Activated CD8-positive, alpha-beta memory T cell treated with anti-CD3 and anti-CD28 coated beads for 48 hours (primary cell): ENCODE data around the gene ZNF469.
"Not testable (repeated sequence)": the region's sequence is repeated elsewhere in the genome, so short reads cannot be mapped to it uniquely, and the experiment has no call there.

ENCODE experiments used
- DNase-seq, 3 experiments: peaks; one replicate each; pipeline ENCODE4 v3.0.0-alpha.2; 2020; ENCODE audit warnings: low read depth in 2 of 3, low spot score in 2 of 3

Gene ZNF469

DNA sequence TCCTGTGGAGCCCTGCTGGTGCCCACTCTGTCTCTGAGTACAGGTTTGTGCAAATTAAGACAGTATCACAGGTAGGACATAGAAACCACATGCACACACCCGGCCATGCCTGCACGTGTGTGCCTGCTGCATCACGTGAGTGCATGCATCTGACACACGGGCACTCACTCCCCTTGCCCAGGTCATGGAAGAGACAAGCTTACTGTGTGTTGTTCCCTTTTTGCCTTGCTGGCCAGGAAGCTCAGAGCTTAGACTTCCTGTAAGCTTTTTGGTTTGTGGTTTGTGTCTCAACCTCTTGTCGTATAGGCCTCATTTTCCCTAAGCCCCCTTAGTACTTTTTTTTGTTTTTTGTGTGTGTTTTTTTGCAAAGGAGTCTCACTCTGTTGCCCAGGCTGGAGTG, 25.0 kb downstream of the ZNF469 start:
- no peak for DNase-seq

DNA sequence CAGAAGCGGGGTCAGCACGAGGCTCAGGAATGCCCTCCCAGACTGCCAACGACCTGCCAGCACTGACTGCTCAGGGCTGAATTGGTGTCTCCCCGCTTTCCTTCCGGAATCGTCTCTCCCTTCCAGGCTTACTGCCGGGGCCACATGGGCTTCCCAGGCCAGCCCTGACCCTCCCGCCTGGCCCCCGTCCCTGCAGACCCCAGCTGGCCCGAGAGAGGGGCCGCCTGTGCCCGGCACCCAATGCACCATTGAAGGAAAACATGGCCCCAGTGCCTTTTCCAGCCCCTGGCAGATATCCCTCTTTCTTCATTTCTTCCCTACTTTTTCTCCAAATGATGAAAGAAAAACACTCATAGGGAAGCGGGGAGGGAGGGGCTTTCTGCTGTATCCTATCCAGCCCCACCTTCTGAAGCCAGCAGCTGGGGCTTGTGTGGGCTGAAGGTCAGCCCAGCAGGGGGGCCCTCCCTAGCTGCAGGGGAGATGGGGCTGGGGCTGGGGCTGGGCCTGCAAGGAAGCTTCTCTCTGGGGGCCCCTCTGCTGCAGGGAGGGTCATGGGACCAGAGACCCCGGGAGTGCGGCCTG, 25.9 kb downstream of the ZNF469 start:
- no peak for DNase-seq

DNA sequence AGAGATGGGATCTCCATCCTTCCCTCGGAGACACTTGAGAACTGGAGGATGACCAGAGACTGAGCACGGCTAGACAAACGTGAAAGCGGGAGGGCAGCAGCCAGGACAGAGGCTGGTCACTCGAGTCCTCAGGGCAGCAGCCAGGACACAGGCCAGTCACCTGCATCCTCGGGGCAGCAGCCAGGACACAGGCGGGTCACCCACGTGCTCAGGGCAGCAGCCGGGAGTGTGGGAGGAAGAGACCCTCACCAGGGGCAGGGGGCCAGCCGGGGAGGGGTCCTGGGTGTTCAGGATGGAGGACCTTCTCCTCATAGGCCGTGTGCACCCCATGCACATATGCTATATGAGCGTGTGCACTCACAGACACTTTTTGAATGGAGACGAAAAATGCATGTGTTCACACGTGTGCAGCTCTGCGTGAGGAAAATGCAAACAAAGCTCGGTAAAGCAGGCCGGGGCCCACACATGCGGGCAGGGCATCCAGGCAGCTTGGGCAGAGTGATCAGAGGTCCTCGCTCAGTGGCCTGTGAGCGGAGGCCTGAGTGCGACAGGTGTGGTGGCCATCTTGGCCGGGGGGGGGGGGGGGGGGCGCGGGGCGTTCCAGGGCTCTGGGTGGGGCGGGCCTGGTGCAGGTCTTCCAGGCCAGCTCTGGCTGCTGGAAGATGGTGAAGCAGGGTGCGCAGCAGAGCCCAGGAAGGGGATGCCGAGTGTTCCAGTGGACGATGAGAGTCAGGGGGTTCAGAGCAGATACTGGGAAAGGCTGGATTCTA, 26.7 kb downstream of the ZNF469 start:
- DNase-seq, result no peak

DNA sequence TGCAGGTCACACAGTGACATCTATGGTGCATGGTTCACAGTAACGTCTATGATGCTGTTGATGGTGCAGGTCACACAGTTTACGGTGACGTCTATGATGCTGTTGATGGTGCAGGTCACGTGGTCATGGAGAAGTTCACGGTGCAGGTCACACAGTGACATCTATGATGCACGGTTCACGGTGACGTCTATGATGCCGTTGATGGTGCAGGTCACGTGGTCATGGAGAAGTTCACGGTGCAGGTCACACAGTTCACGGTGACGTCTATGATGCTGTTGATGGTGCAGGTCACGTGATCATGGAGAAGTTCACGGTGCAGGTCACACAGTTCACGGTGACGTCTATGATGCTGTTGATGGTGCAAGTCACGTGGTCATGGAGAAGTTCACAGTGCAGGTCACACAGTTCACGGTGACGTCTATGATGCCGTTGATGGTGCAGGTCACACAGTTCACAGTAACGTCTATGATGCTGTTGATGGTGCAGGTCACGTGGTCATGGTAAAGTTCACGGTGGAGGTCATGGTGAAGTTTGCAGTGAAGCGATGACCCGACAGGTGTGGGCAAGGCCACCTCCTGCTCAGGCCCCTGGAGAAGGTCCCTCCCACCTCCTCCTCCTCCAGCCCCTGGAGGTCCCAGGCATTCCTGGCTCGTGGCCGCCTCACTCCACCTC, 27.7 kb downstream of the ZNF469 start:
- not testable (repeated sequence) for DNase-seq

DNA sequence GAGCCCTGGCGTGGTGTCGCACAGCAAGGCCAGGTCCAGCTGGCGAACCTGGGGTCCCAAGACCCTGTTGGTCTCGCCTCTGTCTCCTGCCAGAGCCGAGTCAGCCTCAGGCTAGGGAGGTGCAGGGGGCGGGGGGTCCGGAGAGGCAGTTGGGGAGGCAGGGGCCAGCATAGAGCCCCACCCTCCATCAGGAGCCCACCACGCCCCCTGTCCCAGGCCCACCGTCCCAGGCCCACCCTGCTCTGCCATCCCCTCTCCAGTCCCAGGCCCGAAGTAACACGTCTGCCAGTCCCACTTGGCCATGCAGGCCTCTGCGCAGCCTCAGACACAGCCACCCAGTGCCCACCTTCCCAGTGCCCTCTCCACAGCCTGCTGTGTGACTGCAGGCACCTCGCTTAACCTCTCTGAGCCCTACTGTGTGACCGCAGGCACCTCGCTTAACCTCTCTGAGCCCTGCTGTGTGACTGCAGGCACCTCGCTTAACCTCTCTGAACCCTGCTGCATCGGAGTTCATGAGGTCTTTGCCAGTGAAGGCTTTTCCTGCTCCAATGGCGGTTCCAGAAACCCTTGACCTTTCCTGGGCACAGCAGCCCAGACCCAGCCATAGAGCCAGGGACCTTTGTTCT, 29.3 kb downstream of the ZNF469 start:
- DNase-seq, result no peak

DNA sequence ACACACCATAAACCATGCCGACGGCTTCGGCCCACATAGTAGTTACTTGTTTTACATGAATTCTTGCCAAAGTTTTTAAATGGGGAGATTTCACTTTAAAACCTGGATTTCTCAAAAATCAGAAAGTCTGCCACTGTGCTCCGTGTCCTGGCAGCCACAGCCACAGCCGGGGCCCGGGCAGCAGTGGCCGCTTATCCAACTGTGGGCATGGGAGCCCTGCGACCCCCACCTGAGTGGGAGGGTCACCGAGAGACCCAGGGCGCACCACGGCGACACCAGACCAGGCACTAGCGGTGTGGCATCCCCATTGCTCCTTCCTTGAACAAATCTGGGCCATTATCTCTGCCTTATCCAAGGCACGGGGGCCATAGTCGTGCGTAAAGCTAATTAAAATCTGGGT, 30.0 kb downstream of the ZNF469 start:
- DNase-seq, result no peak

DNA sequence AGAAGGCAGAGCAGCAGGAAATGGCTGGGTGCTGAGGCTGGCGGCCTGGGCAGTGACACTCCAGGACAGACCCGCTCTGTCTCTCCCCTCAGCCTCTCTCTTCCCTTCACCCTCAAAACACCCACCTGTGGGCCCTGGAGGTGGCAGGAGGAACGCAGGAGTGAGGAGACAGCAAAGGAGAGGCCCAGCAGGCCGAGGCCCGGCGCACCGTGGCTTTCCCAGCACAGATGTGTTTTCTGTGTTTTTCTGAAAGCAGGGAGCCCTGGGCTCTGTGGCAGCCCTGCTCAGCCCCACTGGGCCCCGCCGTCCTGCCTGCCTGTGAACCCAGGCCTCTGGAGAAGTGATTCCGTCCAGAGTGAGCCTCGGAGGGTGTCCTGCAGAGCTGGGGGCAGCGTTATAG, 30.5 kb downstream of the ZNF469 start:
- no peak for DNase-seq

DNA sequence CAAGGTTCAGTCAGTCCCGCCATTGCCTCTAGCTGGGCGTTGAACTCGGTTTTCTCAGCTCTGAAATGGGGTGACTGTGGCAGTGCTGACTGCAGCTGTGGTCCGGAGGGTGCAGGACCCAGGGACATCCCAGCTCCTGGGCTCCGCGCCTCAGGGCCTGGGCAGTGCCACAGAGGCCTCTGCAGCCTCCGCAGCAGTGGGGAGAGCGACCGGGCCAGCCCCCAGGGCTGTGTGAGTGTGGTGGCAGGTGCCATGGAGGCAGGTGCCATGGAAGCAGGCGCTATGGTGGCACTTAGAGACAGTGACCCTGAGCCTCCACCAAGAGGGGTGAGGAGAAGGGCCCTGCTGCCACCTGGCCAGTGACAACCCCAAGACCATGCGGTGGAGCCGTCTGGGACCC, 30.9 kb downstream of the ZNF469 start:
- DNase-seq, result no peak

DNA sequence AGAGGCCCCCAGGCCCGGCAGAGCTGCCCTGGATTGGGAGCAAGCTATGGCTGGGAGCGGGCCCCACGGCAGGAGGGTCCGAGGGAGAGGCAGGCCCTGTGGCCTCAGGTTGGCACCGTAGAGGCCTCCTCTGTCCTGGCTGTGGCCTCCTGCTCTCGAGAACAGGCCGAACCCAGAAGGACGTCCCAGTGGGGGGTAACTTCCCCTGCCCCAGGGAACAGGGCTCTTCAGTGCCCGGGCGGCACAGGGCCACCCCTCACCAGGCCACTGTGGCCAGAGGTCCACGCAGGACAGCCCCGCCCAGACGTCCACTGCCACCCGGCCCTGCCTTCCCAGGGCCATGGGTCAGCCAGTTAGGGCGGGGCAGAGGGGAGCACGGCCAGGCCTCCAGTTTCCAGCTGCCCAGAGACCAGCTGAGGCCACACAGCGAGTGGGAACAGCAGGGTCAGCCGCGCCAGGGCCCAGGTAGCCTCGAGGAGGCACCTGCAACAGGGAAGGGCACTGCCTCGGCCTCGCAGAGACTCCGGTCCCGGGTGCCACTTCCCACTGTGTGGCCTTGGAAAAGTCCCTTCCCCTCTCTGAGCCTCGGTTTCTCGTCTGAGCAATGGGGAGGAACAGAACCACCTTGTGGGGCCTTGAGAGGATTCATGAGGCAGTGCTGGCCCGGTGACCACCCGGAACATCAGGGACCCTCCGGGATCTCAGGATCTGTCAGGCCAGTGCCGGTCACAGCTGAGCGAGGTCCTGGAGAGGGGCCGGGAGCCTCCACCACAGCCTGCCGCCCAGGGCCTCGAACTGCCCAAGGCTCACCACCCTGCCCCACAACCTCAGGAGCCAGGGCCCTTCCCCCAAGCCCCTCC, 32.0 kb downstream of the ZNF469 start:
- DNase-seq, result no peak

DNA sequence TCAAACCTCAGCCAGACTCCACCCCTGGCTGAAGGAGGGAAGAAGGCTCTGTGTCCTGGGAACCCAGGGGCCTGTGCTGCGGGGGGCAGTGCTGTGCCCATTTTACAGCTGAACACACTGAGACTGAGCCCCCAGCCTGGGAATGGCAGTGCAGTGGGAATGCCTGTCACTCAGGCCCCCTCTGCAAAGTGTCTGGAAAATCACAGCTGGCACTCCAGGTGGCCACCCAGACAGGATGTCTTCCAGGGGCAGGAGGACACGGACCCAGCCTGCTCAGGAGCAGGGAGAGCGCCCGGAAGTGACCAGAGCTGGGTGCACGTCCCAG, 32.6 kb downstream of the ZNF469 start:
- DNase-seq, result no peak

DNA sequence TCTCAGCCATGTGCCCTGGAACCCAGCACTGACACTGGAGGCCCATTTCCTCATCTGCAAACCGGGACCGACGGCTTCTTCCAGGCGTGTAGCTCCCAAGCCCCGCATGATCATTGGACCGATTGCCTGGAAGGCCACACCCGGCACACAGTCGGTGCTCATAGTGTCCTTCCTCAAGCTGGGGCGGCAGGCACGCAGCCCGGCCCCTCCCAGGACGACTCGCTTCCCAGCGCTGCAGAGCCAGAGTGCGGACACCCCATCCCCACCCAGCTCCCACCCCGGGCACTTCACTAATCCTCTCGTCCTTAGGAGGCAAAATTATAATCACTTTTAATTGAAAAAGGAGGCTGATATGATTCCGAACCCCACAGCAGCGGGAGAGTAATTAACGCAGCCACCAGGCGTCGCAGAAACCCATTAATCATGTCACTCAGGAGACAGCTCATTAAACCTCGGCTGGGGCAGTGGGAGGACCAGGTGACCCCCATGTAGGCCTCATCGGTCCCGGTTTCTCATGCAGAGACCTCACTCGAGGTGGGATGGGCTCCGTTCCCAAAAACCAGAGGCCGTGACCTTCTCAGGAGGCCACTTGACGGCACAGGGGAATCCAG, 33.1 kb downstream of the ZNF469 start:
- no peak for DNase-seq

DNA sequence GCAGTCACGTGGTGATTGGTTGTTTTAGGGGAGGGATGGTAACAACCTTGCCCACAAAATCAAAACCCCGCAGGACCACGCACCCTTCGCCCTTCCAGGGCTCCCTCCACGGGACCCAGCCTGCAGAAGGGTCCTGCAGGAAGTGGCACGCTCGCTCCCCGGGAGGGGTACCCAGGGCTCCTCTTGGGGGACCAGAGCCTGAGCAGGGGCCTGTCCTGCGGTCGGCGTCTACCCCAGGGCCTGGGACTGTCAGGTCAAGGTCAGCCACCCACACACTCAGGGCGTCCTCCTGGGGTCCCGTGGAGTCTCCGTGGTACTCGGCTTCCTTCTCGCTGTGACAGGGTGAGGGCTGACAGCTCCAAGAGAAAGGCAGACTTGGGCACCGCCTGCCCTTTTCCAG, 33.9 kb downstream of the ZNF469 start:
- no peak for DNase-seq

DNA sequence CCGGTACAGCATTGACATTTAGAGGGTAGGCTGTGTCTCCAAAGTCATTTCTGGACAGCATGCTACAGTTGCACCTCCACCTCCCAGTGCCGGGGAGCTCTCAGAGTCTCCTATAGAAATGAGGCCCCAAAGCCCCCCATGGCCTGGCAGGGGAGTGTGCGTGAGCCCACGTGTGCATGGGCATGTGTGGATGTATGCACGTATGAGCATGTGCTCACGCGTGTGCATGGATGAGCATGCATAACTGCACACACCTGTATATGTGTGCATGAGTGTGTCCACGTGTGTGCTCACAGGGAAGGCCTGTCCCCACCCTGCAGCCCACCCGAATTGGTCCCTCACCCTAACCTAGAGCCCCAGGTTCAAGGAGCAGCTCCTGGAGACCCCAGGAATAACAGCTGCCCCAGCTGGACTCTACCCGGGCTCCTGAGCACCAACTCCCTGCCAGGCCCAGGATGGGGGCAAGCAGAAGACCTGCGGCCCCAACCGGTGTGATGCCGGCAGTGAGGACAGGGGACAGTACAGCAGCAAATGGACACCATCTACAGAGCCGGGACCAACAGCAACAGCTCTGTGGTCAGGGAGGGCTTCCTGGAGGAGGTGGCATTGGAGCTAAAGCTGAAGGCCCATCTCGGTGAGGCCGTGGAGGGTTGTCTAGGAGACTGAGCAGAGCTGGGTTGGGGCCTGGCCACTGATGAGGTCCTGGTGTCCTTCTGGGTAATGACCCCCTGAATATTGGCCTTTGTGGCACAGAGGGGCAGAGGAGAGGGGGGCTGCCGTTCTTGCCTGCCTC, 35.1 kb downstream of the ZNF469 start:
- DNase-seq, result no peak

DNA sequence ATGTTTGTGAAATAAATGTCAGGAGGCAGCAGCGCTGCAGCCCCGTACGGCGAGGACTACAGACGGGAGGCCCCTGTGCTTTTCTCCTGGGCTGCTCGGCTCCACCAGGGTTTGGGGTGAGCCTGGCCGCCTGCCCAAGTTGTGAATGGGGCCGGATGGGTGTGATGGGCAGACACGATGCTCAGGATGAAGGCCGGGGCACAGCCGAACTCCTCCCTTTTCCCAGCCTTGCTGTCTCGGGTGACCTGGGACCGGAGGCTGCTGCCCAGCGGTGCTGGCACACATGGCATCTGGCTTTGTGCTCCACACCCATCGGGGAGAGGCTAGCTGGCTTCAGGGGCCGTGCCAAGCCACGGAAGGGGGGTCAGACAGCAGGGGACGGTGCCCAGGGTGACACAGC, 36.1 kb downstream of the ZNF469 start:
- DNase-seq, result no peak

DNA sequence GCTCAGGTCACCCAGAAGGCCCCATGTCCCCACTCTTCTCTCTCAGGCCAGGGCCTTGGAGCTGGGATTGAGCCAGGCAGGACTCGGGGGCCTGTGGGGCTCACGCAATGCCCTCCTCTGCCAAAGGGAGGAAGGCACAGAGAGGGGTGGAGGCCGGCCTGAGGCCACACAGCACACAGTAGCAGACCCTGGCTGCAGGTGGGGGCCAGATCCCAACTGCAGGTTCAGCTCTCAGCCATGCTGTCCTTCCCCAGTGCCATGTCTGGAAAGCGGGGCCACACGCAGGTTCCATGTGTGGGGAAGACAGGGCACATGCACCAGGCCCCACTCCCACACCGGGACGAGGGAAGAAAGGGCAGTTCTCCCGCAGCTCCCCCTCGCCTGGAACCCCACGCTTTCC, 37.0 kb downstream of the ZNF469 start:
- DNase-seq, result no peak

DNA sequence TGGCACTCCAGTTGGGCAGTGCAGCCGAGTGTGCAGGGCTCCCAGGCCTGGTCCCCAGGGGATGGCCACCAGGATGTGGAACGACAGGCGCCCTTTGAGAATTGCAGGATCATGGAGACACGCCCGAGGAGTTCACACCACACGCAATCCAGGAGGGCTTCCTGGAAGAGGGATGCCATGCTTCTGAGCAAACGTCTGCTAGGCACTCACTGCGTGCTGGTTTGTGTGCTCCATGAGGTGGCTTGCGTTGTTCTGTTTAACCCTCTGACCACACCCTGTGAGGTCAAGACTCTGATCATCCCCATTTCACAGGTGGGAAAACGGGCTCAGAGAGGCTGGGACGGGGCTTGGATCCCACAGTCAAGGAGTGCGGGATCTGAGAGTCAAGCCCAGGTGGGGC, 37.7 kb downstream of the ZNF469 start:
- DNase-seq, result no peak

DNA sequence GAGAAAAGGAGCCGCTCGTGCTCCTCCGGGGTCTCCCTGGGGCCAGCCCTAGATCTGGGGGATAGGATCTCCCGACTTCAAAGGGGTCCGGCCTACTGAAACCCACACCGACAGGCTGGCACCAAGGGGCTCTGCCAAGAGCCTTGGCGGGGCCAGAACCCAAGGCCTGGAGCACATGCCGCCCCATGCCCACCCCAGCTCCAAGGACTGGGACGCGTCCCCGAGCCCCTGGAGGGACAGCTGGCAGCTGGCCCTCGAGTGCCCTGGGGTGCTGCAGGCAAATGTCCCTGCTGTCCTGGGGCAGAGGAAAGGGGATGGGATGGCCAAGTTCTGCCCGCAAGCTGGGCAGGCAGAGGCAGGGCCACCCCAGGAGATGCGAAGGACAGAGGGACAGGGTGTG, 38.5 kb downstream of the ZNF469 start:
- no peak for DNase-seq

DNA sequence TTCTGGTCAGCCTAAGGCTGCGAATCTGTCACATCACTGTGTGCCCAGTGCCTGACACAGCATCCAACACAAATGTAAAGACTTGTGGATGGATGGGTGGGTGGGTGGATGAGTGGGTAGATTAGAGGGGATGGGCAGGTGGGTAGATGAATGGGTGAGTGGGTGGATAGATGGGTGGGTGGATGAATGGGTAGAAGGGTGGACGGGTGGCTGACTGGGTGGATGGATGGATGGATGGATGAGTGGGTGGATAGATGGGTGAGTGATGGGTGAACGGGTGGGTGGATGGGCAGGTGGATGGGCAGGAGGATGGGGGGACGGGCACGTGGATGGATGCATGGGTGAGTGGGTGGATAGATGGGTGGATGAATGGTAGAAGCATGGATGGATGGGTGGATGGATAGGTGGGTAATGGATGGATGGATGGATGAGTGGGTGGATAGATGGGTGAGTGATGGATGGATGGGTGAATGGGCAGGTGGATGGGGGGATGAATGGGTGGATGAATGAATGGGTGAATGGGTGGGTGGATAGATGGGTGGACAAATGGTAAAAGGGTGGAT, 39.2 kb downstream of the ZNF469 start:
- no peak for DNase-seq

DNA sequence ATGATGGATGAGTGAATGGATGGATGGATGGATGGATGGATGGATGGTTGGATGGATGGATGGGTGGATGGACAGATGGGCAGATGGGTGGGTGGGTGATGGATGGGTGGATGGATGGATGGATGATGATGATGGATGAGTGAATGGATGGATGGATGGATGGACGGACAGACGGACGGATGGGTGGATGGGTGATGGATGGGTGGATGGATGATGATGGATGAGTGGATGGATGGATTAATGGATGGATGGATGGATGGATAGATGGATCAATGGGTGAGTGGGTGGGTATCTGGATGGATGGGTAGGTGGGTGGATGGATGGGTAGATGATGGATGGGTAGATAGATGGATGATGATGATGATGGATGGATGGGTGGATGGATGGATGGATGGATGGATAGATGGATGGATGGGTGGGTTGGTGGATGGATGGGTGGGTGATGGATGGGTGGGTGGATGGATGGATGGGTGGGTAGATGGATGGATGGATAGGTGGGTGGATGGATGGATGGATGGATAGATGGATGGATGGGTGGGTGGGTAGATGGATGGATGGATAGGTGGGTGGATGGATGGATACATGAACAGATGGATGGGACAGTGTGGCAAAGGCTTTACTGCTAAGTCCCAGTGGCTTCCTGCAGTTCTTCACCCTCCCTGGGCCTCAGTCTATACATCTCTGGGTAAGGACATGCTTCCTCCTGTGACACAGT, 40.1 kb downstream of the ZNF469 start:
- no peak for DNase-seq
